Retinal pigment epithelial cell (primary cell): ENCODE results near the gene BSN.
"Not testable (repeated sequence)": the region's sequence is repeated elsewhere in the genome, so short reads cannot be mapped to it uniquely, and the experiment has no call there.

Experiments used
- DNase-seq: peaks from one replicate; pipeline ENCODE4 v3.0.0-alpha.2; 2010; ENCODE audit warnings: low read depth
- H3K4me3 ChIP-seq: 2 replicates; pipeline ENCODE4 v1.5.1; 2011; ENCODE audit warnings: mild to moderate bottlenecking, low read length, control low read depth, moderate library complexity
- TF ChIP-seq, protein P1 (sequence below): conservative IDR thresholded peaks from 2 replicates; pipeline ENCODE4 v1.5.1; 2011; ENCODE audit warnings: low read depth, low read length, control low read depth, inconsistent platforms

BSN gene

DNA sequence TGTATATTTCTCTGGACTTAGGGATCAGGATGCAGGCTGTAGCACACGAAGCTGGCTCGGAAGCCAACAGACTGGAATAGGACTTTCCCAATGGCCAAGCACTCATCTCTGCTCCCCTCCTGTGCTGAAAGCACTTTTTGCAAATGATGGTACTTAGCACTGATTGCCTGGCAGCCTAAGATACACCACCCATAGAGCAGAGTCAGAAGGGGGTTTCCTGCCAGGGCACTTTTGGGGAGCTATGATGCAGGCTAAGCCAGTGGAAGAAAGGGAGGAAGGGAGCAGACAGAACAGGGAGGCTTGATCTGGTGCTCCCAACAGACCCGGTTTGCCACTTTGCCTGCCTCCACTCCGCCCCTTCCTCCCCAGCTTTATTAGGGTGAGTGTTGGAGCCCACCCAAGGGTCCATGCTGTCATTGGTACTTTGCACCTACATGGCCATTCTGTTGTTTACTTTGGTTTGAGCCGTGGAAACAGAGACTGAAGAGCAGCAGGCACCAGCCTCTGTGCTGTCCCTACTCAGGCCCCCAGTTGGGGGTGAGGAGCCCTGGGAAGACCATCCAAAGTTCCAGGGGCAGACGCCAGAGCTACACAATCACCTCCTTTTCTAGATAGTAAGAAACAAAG is 15.9 kb downstream of the BSN start:
- no peak for DNase-seq
- no peak overlapping the region for H3K4me3 ChIP-seq
- TF ChIP-seq, protein P1, sequence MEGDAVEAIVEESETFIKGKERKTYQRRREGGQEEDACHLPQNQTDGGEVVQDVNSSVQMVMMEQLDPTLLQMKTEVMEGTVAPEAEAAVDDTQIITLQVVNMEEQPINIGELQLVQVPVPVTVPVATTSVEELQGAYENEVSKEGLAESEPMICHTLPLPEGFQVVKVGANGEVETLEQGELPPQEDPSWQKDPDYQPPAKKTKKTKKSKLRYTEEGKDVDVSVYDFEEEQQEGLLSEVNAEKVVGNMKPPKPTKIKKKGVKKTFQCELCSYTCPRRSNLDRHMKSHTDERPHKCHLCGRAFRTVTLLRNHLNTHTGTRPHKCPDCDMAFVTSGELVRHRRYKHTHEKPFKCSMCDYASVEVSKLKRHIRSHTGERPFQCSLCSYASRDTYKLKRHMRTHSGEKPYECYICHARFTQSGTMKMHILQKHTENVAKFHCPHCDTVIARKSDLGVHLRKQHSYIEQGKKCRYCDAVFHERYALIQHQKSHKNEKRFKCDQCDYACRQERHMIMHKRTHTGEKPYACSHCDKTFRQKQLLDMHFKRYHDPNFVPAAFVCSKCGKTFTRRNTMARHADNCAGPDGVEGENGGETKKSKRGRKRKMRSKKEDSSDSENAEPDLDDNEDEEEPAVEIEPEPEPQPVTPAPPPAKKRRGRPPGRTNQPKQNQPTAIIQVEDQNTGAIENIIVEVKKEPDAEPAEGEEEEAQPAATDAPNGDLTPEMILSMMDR, result no peak

DNA sequence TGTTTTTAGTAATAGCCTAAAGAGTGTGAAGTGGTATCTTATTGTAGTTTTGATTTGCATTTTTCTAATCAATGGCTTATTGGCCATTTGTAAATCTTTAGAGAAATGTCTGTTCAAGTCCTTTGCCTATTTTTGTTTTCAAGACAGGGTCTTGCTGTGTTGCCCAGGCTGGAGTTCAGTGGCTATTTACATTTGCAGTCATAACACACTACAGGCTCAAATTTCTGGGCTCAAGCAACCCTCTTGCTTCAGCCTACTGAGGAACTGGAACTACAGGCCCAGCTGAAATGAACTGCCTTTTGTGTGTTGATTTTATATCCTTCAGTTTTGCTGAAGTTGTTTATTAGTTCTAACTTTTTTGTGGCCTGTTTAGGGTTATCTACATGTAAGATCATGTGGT is 27.9 kb downstream of the BSN start:
- H3K4me3 ChIP-seq, result no peak overlapping the region
- DNase-seq, result no peak
- TF ChIP-seq, protein P1, result no peak

DNA sequence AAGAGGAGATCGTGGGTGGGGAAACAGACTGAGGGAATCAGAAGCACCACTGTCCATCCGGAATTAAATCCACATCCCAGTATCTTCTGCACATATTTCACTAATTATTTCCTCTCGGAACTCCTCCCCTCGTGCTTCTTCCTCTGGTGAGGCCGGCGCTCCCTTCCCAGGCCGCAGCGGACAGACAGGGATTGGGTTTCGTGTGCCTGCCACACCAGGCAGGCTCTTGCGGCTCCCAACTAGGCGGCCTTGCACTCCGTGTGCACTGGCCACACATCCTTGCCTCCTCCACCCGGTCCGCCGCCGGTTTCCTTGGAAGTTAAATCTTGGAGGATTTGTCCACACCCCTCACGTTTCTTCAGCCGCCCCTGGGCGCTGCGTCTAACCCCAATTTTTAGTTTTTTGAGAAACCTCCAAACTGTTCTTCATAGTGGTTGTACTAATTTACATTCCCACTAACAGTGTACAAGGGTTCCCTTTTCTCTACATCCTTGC is 31.0 kb downstream of the BSN start:
- DNase-seq, result not testable (repeated sequence)

DNA sequence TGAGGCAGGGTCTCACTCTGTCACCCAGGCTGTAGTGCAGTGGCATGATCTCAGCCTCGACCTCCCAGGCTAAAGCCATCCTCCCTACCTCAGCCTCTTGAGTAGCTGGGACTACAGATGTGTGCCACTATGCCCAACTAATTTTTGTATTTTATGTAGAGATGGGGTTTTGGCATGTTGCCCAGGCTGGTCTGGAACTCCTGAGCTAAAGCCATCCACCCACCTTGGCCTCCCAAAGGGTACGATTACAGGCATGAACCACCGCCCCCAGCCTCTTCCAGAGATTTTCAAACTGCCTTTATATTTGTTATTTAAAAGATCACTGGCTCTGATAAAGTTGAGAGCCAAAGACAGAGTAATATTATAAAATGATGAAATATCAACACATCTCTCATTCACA is 37.3 kb downstream of the BSN start:
- H3K4me3 ChIP-seq, result no peak overlapping the region
- no peak for DNase-seq
- TF ChIP-seq, protein P1, result no peak

More for the DNA sequence above, 31.0 kb downstream of the BSN start:
- not testable (repeated sequence) for H3K4me3 ChIP-seq

DNA sequence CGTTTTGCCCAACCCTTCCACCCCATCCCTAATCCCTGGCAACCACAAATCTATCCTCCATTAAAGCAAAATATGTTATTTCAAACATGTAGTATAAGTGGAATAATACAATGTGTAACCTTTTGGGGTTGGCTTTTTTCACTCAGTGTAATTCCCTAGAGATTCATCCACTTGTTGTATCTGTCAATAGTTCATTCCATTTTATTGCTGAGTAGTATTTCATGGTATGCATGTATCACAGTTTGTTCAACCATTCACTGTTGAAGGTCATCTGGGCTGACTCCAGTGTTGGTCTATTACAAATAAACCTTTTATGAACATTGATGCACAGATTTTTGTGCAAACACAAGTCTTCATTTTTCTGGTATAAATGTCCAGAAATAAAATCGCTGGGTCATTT is 38.8 kb downstream of the BSN start:
- no peak for DNase-seq
- no peak overlapping the region for H3K4me3 ChIP-seq
- TF ChIP-seq, protein P1, result no peak

DNA sequence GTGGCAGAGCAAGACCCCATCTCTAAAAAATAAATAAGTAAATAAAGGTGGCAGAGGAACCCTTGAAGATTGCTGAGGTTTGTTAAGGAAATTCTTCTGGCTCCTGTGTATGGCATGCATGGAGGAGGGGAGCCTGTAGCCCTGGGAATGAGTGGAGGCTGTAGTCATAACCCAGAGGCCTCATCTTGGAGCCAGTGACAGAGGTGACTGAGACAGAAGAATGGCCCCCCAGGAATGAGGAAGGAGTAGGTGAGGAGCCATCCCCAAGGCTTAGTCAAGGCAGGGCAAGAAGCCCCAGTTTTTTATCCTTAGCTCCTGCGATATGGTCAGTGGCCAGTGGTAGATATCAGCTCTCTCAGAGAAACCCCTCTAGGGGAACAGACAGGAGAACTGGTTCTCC is 46.5 kb downstream of the BSN start:
- no peak overlapping the region for H3K4me3 ChIP-seq
- DNase-seq, result no peak
- TF ChIP-seq, protein P1, result no peak

DNA sequence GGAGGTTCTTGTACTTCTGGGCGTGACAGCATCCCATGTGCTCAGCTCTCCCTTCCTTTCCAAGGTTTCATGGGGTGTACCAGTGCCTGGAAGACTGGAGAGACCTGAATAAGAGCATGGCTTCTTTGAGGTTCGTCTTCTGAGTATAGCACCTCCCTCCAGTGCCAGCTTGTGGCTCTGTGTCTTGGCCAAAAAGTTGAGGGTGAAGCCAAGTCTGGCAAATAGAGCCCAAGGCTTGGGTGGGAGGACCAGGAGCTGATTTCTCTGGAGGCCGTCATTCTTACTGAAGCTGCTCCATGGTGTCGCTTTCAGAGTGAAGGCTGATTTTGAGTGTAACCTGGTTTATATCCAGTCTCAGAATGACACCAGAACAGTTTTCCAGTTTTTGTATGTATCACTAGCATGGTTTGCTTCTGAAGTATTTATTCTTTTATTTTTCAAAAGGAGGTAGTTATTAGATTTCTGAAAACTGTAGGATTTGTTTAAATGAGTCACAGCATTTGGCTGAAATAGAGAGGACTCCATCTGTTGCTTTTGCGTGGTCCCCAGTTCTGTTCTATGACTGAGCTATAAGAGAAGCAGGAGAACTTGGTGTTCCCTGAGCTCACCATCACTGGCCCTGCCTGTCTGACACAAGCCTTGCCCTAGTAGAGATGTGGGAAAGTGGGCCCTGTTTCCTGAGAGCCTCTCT is 47.2 kb downstream of the BSN start:
- H3K4me3 ChIP-seq, result no peak overlapping the region
- TF ChIP-seq, protein P1, result no peak
- DNase-seq, result no peak
